NCI-H82 treated with DMSO at 0.1 percent for 48 hours (cell line): ENCODE measurements around the gene ALPP.
"Not testable (repeated sequence)": the region's sequence is repeated elsewhere in the genome, so short reads cannot be mapped to it uniquely, and the experiment has no call there.

Source experiments
- DNase-seq: peaks from one replicate; lab custom pipeline; 2025; ENCODE audit not compliant: unreplicated experiment; lab: John Stamatoyannopoulos, UW

Gene ALPP

DNA sequence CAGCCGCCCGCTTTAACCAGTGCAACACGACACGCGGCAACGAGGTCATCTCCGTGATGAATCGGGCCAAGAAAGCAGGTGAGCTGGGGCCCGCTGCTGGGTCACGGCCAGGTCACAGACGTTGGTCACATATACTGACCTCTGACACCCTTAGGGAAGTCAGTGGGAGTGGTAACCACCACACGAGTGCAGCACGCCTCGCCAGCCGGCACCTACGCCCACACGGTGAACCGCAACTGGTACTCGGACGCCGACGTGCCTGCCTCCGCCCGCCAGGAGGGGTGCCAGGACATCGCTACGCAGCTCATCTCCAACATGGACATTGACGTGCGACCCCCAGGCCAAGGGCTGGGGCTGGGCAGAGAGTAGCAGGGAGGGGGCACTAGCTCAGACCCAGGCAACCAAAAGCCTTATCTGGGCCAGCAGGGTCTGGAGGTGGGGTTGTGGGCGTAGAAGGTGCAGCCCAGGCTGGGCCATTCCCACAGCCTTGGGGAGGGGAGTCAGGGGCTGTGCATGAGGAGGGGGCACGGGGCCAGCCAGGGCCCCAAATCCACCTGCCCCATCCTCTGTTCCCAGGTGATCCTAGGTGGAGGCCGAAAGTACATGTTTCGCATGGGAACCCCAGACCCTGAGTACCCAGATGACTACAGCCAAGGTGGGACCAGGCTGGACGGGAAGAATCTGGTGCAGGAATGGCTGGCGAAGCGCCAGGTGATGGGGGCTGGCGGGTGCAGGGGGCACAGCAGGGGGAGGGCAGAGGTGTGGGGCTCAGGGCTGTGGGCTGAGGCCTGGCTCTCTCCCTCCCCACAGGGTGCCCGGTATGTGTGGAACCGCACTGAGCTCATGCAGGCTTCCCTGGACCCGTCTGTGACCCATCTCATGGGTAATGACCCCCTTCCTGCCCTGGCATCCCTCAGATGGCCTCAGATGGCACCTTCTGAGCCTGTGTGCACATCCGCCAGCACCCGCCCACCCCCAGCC, 1.3 kb downstream of the ALPP start:
- not testable (repeated sequence) for DNase-seq

- not testable (repeated sequence) for DNase-seq
These were observed 2.9 kb downstream of the ALPP start for GRCh38 chr2:232381204-232382031.

- no peak for DNase-seq
These were observed 4.0 kb downstream of the ALPP start for GRCh38 chr2:232382331-232383225.

DNA sequence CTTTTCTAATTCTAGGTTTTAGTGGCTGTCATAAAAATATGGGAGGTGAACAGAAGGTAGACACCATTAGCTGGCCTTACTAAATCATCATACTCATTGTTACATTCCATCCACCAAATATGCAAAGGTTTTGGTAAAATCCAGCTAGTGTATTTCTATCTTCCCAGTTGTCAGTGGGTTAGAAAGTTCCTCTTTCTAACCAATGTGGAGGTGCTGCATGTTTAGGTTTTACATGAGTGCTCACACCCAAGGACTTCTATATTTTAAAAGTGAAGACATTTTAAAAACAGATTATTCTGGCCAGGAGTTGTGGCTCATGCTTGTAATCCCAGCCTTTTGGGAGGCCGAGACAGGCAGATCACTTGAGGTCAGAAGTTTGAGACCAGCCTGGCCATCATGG, 5.9 kb downstream of the ALPP start:
- DNase-seq, result no peak

DNA sequence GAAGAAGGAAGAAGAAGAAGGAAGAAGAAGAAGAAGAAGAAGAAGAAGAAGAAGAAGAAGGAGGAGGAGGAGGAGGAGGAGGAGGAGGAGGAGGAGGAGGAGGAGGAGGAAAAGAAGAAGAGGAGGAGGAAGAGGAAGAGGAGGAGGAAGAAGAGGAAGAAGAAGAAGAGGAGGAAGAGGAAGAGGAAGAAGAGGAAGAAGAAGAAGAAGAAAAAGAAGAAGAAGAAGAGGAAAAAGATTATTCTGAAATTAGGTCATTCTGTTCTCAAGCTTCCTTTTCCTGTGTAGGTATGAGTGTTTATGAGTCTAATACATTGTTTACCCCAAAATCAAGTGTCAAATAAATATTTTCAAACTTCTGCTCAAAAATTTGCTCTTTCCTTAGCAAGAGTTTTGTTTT, 6.5 kb downstream of the ALPP start:
- DNase-seq, result not testable (repeated sequence)

DNA sequence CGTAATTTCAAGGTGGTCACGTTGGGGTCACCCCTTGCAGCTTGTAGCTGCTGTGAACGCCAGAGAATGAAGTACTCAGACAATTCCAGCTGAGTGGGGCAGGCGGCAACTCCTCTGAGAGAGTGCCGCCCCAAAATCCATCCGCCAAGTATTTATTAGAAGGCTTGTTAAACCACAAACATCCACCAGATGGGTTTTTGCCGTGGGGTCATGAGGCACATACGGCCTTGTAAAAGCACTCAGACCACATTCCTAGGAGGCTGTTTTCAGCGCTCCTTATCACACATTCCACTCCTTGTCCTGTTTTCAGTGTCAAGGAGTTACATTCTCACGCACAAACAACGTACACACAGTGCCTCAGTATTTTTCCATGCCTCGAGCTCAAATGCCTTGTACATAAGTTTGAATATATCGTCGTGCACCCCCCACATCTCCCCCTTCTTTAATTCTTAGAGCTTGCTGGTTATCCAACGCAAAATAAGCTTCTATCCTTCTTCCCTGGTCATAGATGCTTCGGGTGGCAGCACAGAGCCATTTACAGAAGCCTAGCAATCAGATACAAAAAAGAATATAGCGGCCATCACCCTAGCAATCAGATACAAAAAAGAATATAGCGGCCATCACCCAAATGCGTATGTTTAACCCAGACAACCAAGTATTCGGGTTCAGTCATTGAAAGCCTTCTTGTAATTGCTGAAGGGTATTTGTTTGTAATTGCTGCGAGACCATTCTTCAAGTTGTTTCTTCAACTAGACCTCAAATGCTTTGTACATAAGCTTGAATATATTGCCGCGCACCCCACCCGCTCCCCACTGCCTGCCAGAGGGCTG, 7.3 kb downstream of the ALPP start:
- no peak for DNase-seq

GRCh38 chr2:232386490-232386739, 7.9 kb downstream of the ALPP start:
- no peak for DNase-seq

- no peak for DNase-seq
These were observed 8.3 kb downstream of the ALPP start for GRCh38 chr2:232386740-232387450.

DNA sequence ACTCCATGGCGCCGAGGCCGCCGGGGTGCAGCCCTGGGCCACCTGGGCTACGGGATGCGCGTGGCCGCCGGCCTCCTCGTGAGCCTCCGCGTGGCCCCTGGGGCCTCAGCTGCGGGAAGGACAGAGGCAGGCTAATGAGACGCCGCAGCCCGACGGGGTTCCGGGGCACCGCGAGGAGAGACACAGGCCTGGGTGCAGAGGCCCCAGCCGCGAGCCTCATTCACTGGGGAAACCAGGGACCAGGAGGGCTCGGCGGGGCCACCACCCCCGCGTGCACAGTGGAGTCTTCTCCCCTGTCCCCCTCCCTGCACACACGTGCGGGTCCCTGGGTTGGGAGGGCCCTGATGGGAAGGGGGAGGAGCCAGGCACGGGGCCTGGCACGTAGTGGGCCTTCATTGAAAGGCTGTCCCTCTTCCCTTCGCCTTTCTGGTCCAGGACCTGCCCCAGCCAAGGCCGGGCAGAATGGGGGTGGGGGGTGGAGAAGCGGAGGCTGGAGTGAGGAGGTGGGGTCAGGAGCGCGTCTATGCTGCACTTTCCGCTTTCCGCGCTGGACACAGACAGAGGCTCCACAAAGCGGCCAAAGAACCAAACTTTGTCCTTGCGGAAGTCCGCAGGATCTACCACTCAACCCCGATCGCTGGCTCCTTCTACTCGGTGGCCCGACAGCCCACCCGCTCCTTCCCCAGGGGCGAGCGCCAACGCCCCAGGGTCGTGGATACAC, 9.1 kb downstream of the ALPP start:
- no peak for DNase-seq

- DNase-seq, result no peak
These were observed 9.9 kb downstream of the ALPP start for GRCh38 chr2:232388324-232388891.

DNA sequence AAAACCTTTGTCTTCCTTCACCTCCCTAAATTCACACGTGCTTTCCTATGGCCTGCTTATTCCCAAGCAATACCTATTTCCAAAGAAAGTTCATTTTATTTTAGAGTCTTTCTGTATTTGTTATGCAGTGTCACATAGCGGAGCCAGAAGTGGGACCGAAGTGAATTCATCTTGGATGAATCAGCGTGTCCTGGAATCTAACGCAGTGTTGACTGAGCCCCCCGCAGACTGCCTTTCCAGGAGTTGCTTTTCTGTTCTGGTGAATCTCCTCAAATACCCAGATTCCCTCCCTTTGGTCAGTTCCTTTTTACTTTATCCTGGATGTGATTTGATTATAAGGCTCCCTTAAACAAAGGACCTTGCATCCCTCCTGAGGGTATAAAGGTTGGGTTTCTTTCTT, 10.8 kb downstream of the ALPP start:
- DNase-seq, result no peak

- DNase-seq, result no peak
These were observed 12.1 kb downstream of the ALPP start for GRCh38 chr2:232390661-232391060.

- DNase-seq, result no peak
These were observed 15.0 kb downstream of the ALPP start for GRCh38 chr2:232393556-232393955.

- DNase-seq, result not testable (repeated sequence)
These were observed 15.9 kb downstream of the ALPP start for GRCh38 chr2:232394431-232394830.

DNA sequence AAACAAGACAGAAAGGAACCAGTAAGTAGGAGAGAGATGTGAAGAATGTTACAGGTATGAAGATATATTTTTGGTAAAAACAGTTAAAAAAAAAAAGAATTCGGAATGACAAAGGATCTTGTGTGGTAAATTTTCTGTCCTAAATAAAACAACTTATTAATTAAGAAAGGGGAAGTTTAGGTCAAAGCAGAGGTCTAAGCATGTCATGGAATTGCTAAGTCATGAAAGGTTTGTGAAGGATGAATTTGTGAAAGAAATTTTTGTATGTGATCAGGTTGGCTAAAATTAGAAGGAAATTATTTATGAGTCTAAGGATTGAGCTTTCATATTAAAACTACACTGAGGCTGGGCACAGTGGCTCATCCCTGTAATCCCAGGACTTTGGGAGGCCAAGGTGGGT, 17.0 kb downstream of the ALPP start:
- no peak for DNase-seq

- no peak for DNase-seq
These were observed 18.1 kb downstream of the ALPP start for GRCh38 chr2:232396683-232397082.

GRCh38 chr2:232398293-232399034, 19.9 kb downstream of the ALPP start:
- DNase-seq, result no peak
